Stimulated activated CD4-positive, alpha-beta T cell treated with anti-CD3 and anti-CD28 coated beads, Interleukin-2, amount 100 ng/mL, for 4 hours (primary cell): ENCODE data around the gene DCAF17.
"Not testable (repeated sequence)": the region's sequence is repeated elsewhere in the genome, so short reads cannot be mapped to it uniquely, and the experiment has no call there.

ENCODE experiments used
- DNase-seq: peaks from one replicate; pipeline ENCODE4 v3.0.0-alpha.2; 2020; ENCODE audit warnings: low read depth

The DCAF17 gene

DNA sequence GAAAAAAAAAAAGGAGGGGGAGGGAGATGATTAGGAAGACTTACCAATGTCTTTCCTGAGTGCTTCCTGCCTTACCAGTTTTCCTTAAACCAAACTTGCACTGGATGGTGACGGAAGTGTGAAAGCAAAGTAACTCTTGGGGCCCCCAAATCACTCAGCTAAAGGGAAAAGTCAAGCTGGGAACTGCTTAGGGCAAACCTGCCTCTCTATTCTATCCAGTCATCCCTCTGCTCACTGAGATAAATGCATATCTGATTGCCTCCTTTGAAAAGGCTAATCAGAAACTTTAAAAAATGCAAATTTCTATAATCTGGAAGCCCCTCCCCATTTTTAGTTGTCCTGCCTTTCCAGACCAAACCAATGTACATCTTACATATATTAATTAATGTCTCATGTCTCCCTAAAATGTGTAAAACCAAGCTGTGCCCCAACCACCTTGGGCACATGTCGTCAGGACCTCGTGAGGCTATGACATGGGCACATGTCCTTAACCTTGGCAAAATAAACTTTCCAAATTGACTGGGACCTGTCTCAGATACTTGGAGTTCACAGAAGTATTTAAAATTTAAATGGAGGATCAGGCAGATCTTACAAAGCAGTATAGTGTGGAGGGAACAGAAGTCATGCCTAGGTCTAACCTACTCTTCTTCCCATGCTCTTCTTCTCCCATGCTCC, 81.0 kb downstream of the DCAF17 start:
- DNase-seq, result no peak

DNA sequence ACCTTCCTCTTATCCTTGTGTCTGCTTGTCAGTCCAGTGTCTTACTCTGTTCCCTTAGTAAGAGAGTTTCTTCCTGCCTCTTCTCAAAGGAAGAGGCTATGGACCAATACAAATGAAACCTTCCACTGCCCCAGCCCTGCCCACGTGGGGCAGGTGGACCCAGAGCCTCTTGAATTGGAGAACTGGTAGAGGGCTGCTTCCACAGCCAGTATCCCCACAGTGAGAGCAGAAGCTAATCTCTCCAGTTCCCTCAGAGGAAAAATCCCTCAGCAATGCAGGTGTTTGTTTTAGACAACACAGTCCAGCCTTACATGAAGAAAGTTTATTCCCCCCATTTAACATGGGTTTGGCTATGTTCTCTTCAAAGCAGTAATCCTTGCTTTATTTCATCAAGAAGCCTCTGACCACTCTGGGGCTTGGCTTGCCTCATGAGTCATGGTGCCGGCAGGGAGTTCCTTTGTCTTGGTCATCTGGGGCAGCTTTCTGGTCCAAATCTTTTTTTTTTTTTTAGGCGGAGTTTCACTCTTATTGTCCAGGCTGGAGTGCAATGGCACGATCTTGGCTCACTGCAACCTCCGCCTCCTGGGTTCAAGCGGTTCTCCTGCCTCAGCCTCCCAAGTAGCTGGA, 81.8 kb downstream of the DCAF17 start:
- DNase-seq, result no peak

DNA sequence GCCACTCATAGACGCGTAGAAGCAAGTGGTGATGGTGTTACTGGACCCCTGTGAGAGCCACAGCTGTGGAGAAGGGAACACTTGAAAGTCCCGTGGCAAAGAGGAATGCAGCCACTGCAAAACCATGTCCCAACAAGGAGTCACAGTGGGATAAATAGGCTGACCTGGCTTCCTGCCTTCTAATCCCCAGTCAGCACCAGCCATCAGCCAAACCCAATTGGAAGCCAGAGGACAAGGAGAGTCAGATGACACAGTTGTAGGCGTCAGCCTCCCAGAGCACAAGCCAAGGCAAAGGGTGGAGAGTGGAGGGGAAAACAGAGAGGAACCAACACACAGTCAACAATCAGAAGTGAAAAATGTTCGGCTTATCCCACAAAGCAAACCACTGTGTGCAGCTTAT, 82.8 kb downstream of the DCAF17 start:
- no peak for DNase-seq

DNA sequence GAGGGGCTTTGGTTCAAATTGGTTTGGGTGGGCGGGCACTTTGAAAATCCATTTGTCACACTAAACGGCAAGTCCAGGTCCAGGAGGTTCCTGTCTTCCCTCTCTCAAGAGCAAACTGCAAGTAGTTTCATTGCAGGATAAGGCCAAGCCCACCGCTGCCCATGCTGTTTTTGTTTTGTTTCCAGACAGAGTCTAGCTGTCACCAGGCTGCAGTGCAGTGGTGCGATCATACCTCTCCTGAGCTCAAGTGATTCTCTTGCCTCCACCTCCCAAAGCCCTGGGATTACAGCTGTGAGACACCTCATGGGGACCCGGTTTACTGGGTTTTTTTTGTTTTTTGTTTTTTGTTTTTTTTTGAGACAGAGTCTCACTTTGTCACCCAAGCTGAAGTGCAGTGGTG, 86.4 kb downstream of the DCAF17 start:
- DNase-seq, result no peak

DNA sequence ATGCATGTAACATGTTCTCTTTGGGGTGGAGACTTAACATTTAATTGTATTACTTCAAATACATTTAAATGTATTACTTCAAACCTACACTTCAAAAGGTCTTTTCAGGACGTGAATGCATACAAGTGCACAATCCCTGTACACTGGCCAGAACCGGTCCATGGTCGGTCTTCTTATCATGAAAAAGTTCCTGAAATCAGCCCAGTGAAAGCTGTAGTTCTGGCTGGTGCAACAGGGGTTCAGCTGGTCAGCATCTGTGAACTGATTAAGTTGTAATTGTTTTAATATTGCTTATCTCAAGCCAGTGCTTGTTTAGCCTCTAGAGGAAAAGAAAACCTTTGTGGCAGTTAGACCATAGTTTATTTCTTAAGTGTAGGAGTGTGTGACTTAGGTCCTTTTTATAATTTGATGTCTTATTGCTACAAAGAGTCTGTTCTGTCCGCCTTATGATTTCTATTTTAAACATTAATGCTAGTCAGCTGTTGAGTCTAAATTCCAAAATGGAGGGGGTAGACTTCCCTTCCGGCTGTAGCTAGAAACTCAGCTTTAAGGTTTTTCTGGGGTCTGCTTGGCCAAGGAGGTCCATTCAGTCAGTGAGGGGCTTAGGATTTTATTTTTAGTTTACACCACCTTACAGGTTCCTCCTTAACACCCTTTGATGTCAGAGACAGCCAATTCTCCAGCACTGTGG, 87.5 kb downstream of the DCAF17 start:
- no peak for DNase-seq

DNA sequence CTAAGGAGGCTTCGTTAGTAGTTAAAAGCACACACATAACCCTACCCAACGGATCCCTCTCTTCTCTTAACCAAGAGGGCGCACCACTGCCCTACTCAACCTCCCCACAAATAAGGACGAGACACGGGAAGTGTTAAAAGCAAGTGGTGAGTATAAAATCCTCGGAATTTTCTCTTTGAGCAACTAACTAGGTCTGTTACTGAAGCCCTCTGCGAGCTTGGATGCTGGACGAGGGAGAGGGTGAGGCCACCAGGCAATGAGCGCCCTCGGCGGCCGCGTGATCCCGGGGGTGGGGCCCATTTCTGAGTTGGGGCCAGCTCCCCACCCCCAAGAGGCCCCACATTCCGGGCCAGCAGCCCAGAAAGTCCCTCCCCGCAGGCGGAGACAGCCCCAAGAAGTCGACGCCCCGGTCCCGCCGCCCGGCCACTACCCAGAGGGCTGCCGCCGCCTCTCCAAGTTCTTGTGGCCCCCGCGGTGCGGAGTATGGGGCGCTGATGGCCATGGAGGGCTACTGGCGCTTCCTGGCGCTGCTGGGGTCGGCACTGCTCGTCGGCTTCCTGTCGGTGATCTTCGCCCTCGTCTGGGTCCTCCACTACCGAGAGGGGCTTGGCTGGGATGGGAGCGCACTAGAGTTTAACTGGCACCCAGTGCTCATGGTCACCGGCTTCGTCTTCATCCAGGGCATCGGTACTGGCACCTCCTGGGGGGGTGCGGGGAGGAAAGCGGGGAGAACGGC, 88.2 kb downstream of the DCAF17 start, which contains the start of gene CYBRD1:
CYBRD1 (plus strand) TSS at position 423 of the 736 bp plus-strand sequence; CDS start at position 495, 72 bp downstream.
- DNase-seq, result no peak

DNA sequence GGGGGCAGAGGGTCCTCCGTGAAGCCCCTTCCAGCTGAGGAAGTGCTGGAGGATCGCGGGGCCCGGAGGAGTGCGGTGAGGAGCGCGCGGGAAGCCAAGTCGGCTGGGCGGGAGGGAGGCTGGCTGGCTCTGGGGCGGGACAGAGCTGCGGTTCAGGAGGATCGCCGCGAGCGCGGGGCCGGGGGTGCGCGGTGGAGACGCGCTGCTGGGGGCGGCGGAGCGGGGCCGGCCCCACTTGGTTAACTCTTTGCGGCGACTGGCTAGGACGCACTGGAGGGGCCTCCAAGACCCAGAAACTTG, 88.7 kb downstream of the DCAF17 start:
- DNase-seq, result no peak

DNA sequence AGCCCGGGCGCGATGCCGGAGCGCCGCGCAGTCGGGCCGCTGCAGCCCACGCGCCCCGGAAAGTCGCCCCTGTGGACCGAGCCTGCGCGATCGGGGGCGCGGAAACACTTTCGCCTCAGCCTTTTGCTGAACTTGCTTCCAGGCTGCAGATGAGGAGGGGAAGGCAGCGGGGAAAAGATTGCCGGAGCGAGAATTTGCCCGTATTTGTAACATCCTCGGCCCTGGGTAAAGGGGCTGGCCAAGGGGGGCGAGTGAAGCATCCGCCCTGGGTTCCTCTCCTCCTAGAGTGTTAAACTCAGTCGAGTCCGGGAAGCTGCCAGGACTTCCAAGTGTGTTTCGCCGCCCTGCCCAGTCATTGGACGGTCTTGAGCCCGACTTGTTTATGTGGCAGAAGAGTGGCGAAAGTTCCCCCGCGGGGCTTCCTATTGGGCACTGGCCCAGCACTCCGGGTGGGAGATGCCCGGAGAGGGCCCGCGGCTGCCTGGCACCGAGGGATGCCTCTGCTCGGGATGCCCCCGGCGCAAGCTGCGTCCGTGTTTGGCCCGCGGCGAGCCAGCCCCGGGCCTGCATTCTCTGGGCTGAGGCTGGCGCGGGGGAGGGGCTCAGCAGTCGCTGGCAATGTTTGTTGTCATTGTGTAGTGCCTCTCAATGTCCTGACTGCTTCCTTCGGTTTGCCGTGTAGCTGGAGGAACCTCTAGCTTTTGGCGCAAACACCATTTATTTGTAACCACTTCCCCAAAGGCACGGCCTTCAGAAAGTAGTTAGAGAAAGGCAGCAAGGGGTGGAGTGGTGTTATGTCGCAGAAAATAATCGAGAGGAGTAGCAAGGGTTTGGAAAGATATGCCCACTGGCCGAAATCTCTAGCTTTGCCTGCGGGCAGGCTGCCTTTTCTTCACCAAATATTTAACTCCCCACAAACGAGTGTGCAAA, 89.3 kb downstream of the DCAF17 start:
- no peak for DNase-seq

DNA sequence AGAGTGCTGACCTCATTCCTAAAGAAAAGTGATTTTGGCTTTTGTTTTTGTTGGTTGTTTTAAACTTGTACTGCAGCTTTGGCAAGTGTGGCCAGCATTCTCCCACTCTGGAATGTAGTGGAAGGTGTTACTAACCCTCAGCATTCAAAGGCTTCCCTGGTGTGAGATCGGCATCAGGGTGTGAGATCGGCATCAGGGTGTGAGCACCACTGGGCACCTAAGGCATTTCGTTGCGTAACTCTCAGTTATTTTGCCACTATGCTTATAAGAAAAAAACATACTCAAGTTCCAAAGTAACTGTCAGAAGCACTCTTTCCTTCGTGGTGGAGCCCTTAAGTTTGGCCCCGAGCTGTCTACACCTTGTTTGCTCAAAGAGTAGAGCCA, 90.0 kb downstream of the DCAF17 start:
- DNase-seq, result no peak

DNA sequence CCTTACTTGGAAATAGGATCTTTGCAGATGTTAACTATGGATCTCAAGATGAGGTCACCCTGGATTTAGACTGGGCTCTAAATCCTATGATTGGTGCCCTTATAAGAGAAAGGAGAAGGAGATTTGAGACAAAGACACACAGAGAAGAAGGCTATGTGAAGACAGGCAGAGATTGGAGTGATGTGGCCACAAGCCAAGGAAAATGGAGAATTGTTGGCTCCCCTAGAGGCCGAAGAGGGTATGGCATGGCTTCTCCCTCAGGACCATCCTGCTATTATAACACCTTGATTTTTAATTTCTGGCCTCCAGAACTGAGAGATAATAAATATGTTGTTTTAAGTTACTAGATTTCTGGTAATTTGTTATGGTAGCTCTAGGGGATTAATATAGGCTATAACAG, 95.9 kb downstream of the DCAF17 start:
- no peak for DNase-seq

DNA sequence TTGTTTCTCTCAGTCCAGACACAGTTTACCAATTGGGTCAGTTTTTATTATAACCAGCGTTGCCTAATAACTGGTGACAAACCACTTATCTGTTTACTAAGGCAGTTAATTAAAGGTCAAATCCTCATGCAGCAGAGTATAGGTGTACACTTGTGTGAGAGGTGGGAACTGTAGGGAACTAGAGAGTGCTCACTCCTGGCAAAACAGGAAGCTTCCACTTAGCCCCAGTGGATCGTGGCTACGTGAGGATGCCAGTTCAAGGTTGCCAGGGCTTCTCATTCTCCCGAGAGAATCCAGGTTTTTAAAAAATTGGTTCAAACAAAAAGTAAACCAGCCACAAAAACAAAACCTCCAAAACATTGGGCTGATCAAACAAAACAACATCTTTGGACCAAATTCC, 96.4 kb downstream of the DCAF17 start:
- DNase-seq, result no peak

DNA sequence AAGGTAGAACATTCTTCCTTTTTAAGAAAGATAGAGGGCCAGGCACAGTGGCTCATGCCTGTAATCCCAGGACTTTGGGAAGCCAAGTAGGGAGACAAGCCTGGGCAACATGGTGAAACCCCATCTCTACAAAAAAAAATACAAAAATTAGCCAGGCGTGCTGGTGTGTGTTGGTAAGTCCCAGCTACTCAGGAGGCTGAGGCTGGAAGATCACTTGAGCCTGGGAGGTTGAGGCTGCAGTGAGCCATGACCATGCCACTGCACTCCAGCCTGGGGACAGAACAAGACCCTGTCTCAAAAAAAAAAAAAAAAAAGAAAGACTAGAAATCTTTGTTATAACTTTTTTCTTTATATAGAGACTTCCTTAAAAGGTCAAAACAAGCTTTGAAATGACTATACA, 96.8 kb downstream of the DCAF17 start:
- DNase-seq, result not testable (repeated sequence)

DNA sequence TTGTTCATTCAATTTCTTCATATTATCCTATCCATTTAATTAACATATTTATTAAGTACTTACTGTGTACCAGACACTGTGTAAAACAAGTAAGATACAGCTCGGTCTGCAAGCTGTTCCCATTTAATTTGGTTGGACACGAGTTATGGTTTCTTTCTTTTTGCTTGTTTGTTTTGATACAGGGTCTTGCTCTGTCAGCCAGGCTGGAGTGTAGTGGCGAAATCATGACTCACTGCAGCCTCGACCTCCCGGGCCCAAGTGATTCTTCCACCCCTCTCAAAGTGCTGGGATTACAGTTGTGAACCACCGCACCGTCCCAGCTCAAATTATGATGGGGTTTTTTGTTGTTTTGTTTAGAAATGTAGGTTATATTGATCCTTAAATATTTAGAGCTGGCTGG, 97.3 kb downstream of the DCAF17 start:
- no peak for DNase-seq

DNA sequence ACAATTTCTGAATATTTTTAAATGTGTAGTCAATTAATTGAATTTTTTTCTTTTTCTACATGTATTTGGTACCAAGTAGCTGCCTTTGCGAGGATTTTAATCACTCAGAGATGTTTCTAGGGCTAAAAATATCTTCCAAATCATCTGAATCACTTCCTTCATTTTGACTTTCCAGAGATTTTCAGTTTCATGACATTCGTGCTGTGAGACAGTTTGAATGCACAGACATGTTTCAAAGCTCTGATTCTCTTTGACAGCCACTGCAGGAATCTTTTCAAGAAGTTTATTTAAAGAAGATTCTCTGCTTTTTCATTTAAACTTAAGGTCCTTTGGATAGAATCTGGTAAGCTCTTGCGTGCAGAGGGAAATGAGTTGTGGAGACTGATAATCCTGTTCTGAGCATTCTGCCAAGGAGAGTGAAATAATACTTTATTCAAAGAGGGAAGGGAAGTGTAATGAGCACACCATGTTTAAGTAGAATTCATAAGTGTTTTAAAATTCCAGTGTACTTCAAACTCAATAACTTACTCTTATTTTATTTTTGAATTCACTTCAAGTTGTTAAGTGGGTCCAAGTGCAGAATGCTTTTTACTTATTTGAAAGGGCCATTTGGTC, 97.9 kb downstream of the DCAF17 start:
- no peak for DNase-seq

DNA sequence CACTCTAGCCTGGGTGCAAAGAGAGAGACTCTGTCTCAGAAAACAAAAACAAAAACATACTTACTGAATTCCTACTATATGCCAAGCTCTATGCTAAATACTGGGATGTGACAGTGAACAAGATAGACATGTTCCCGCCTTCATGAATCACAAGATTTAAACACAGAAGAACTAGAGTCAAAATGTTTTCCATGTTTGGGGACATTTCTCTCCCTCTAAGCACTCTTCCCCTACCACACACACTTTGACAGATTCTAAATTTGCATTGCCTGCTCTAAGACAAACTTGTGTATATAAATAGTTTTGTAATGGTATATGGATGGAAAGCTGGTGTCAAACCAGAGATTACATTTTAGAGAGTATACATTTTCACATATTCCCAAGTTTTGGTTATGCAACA, 99.3 kb downstream of the DCAF17 start:
- no peak for DNase-seq
